NCI-H187 (cell line): ENCODE measurements around the gene RNF114.
"Not testable (repeated sequence)": the region's sequence is repeated elsewhere in the genome, so short reads cannot be mapped to it uniquely, and the experiment has no call there.

Source experiments
- DNase-seq, 2 experiments: peaks; one replicate each; lab custom pipeline; 2025; lab: John Stamatoyannopoulos, UW

The RNF114 gene

GRCh38 chr20:49964964-49965780, 29.0 kb downstream of the RNF114 start:
- no peak for DNase-seq

GRCh38 chr20:49965781-49966305, 29.6 kb downstream of the RNF114 start:
- DNase-seq = no peak

- DNase-seq = no peak
Observed at GRCh38 chr20:49966861-49967260, 30.7 kb downstream of the RNF114 start.

- no peak for DNase-seq
Observed at GRCh38 chr20:49969234-49969633, 33.0 kb downstream of the RNF114 start.

- no peak for DNase-seq
Observed at GRCh38 chr20:49969946-49970345, 33.7 kb downstream of the RNF114 start.

GRCh38 chr20:49970498-49970897, 34.3 kb downstream of the RNF114 start:
- DNase-seq = no peak

GRCh38 chr20:49973981-49974380, 37.8 kb downstream of the RNF114 start:
- no peak for DNase-seq

GRCh38 chr20:49976542-49976941, 40.3 kb downstream of the RNF114 start:
- DNase-seq = no peak

- DNase-seq = not testable (repeated sequence)
Observed at GRCh38 chr20:49977740-49978139, 41.5 kb downstream of the RNF114 start.

- no peak for DNase-seq
Observed at GRCh38 chr20:49978685-49979029, 42.5 kb downstream of the RNF114 start.

- peak in 1 of 2 experiments; percentile 14 for DNase-seq
Observed at GRCh38 chr20:49979030-49979832, 43.0 kb downstream of the RNF114 start.

GRCh38 chr20:49980140-49981008, 44.2 kb downstream of the RNF114 start:
- no peak for DNase-seq

GRCh38 chr20:49981218-49982071, 45.2 kb downstream of the RNF114 start:
- DNase-seq = no peak

- no peak for DNase-seq
Observed at GRCh38 chr20:49982072-49982345, 45.8 kb downstream of the RNF114 start.

- DNase-seq = peak; percentile 58 to 78
Observed at GRCh38 chr20:49982346-49983122, 46.3 kb downstream of the RNF114 start, which contains the start of gene SNAI1. TSS of gene SNAI1 (plus strand) at chr20:49982980. CDS start at chr20:49983060, 80 bp downstream.

GRCh38 chr20:49983123-49983847, 47.1 kb downstream of the RNF114 start:
- no peak for DNase-seq

GRCh38 chr20:49983848-49984408, 47.7 kb downstream of the RNF114 start:
- no peak for DNase-seq

- no peak for DNase-seq
Observed at GRCh38 chr20:49984426-49985153, 48.4 kb downstream of the RNF114 start.

GRCh38 chr20:49985157-49985556, 49.0 kb downstream of the RNF114 start:
- DNase-seq = no peak
